Stimulated activated naive CD8-positive, alpha-beta T cell treated with anti-CD3 and anti-CD28 coated beads, Interleukin-15, Interleukin-2, amounts not matched to agents 100 ng/mL and 50 ng/mL, for 24 hours (primary cell): Measurements from ENCODE around the gene WNK1.
A peak's percentile ranks its signal among the peaks of the same experiment; 100 is the strongest.
"Not testable (repeated sequence)": the region's sequence is repeated elsewhere in the genome, so short reads cannot be mapped to it uniquely, and the experiment has no call there.

ENCODE experiments used
- H3K27ac Mint-ChIP-seq: one replicate; pipeline ENCODE4 v1.8.0; 2021; ENCODE audit warnings: mild to moderate bottlenecking, mixed read lengths
- H3K27me3 Mint-ChIP-seq: one replicate; pipeline ENCODE4 v1.8.0; 2021; ENCODE audit warnings: mixed read lengths
- H3K36me3 Mint-ChIP-seq: one replicate; pipeline ENCODE4 v1.8.0; 2021; ENCODE audit warnings: low read depth, mixed read lengths
- H3K4me1 Mint-ChIP-seq: one replicate; pipeline ENCODE4 v1.8.0; 2021; ENCODE audit warnings: low read depth, mixed read lengths
- H3K4me3 Mint-ChIP-seq: one replicate; pipeline ENCODE4 v1.8.0; 2021; ENCODE audit warnings: mild to moderate bottlenecking, mixed read lengths
- H3K9me3 Mint-ChIP-seq: one replicate; pipeline ENCODE4 v1.8.0; 2021; ENCODE audit warnings: mixed read lengths

WNK1 gene

GRCh38 chr12:751999-752694 lies at the start of gene WNK1:
Gene WNK1 (plus strand): TSS chr12:752579. CDS start chr12:753566, 987 bp downstream.
- H3K27ac Mint-ChIP-seq, result peak within 1 kb of the TSS; percentile 91
- H3K4me3 Mint-ChIP-seq, result no peak within 1 kb of the TSS
- H3K27me3 Mint-ChIP-seq, result no peaks in the 10 kb centered on the region
- peaks cover 32% of the 10 kb centered on the region for H3K36me3 Mint-ChIP-seq
- H3K9me3 Mint-ChIP-seq, result no peaks in the 10 kb centered on the region
- peaks cover 22% of the 10 kb centered on the region for H3K4me1 Mint-ChIP-seq

- no peaks in the 10 kb centered on the region for H3K27me3 Mint-ChIP-seq
These were observed 47.7 kb upstream of the WNK1 start for GRCh38 chr12:704516-705242.

GRCh38 chr12:708084-708483 lies 44.3 kb upstream of the WNK1 start:
- H3K9me3 Mint-ChIP-seq, H3K27ac Mint-ChIP-seq, H3K36me3 Mint-ChIP-seq, H3K27me3 Mint-ChIP-seq, H3K4me3 Mint-ChIP-seq: not testable (repeated sequence)
- H3K4me1 Mint-ChIP-seq, result peaks cover 21% of the 10 kb centered on the region

More at GRCh38 chr12:704516-705242, 47.7 kb upstream of the WNK1 start:
- no peak overlapping the region for H3K27ac Mint-ChIP-seq
- no peak overlapping the region for H3K4me3 Mint-ChIP-seq
- peaks cover 10% of the 10 kb centered on the region for H3K4me1 Mint-ChIP-seq
- H3K36me3 Mint-ChIP-seq, result no peaks in the 10 kb centered on the region
- peaks cover 4% of the 10 kb centered on the region for H3K9me3 Mint-ChIP-seq

- Mint-ChIP-seq H3K36me3 (no peaks in the 10 kb centered on the region), H3K9me3 (no peaks in the 10 kb centered on the region), H3K4me3 (no peak overlapping the region), H3K27me3 (no peaks in the 10 kb centered on the region), H3K27ac (no peak overlapping the region), H3K4me1 (peaks cover 27% of the 10 kb centered on the region)
These were observed 42.8 kb upstream of the WNK1 start for GRCh38 chr12:709455-710020.

GRCh38 chr12:712172-712863 lies 40.1 kb upstream of the WNK1 start:
- Mint-ChIP-seq H3K36me3 (no peaks in the 10 kb centered on the region), H3K4me1 (peaks cover 49% of the 10 kb centered on the region), H3K9me3 (no peaks in the 10 kb centered on the region), H3K27me3 (no peaks in the 10 kb centered on the region), H3K4me3 (peak overlapping the region; percentile 28), H3K27ac (peak overlapping the region; percentile 96)

- peaks cover 59% of the 10 kb centered on the region for H3K4me1 Mint-ChIP-seq
- peak overlapping the region; percentile 96 for H3K27ac Mint-ChIP-seq
- peak overlapping the region; percentile 55 for H3K4me3 Mint-ChIP-seq
- no peaks in the 10 kb centered on the region for H3K27me3 Mint-ChIP-seq
- no peaks in the 10 kb centered on the region for H3K36me3 Mint-ChIP-seq
- H3K9me3 Mint-ChIP-seq, result no peaks in the 10 kb centered on the region
These were observed 39.0 kb upstream of the WNK1 start for GRCh38 chr12:713281-713875.

GRCh38 chr12:716506-716905 lies 35.9 kb upstream of the WNK1 start:
- Mint-ChIP-seq H3K9me3 (peaks cover 5% of the 10 kb centered on the region), H3K27me3 (no peaks in the 10 kb centered on the region), H3K36me3 (peaks cover 8% of the 10 kb centered on the region), H3K4me1 (peaks cover 88% of the 10 kb centered on the region), H3K27ac (peak overlapping the region; percentile 93), H3K4me3 (peak overlapping the region; percentile 55)

GRCh38 chr12:718756-719102 lies 33.6 kb upstream of the WNK1 start:
- peak overlapping the region; percentile 89 for H3K27ac Mint-ChIP-seq
- H3K27me3 Mint-ChIP-seq, result no peaks in the 10 kb centered on the region
- H3K36me3 Mint-ChIP-seq, result peaks cover 8% of the 10 kb centered on the region
- H3K4me1 Mint-ChIP-seq, result peaks cover 88% of the 10 kb centered on the region
- peaks cover 5% of the 10 kb centered on the region for H3K9me3 Mint-ChIP-seq
- H3K4me3 Mint-ChIP-seq, result peak overlapping the region; percentile 40

- Mint-ChIP-seq H3K27me3 (no peaks in the 10 kb centered on the region), H3K4me1 (peaks cover 89% of the 10 kb centered on the region), H3K27ac (peak overlapping the region; percentile 53), H3K9me3 (peaks cover 5% of the 10 kb centered on the region), H3K36me3 (peaks cover 8% of the 10 kb centered on the region), H3K4me3 (peak overlapping the region; percentile 23)
These were observed 32.0 kb upstream of the WNK1 start for GRCh38 chr12:720231-720941.

- Mint-ChIP-seq H3K36me3 (peaks cover 4% of the 10 kb centered on the region), H3K4me1 (peaks cover 86% of the 10 kb centered on the region), H3K4me3 (peak overlapping the region; percentile 30), H3K27me3 (no peaks in the 10 kb centered on the region), H3K27ac (peak overlapping the region; percentile 88), H3K9me3 (peaks cover 7% of the 10 kb centered on the region)
These were observed 28.1 kb upstream of the WNK1 start for GRCh38 chr12:724194-724855.

- H3K27me3 Mint-ChIP-seq, result no peaks in the 10 kb centered on the region
- H3K4me3 Mint-ChIP-seq, result no peak overlapping the region
- peaks cover 4% of the 10 kb centered on the region for H3K36me3 Mint-ChIP-seq
- peaks cover 11% of the 10 kb centered on the region for H3K9me3 Mint-ChIP-seq
- H3K27ac Mint-ChIP-seq, result no peak overlapping the region
- H3K4me1 Mint-ChIP-seq, result peaks cover 83% of the 10 kb centered on the region
These were observed 27.3 kb upstream of the WNK1 start for GRCh38 chr12:725076-725475.

- Mint-ChIP-seq H3K36me3 (peaks cover 6% of the 10 kb centered on the region), H3K27ac (peak overlapping the region; percentile 37), H3K27me3 (no peaks in the 10 kb centered on the region), H3K4me1 (peaks cover 75% of the 10 kb centered on the region), H3K9me3 (peaks cover 16% of the 10 kb centered on the region), H3K4me3 (no peak overlapping the region)
These were observed 25.9 kb upstream of the WNK1 start for GRCh38 chr12:726281-727140.

- H3K4me3 Mint-ChIP-seq, result no peak overlapping the region
- H3K9me3 Mint-ChIP-seq, result peaks cover 16% of the 10 kb centered on the region
- H3K27ac Mint-ChIP-seq, result no peak overlapping the region
- H3K4me1 Mint-ChIP-seq, result peaks cover 69% of the 10 kb centered on the region
- H3K27me3 Mint-ChIP-seq, result no peaks in the 10 kb centered on the region
- H3K36me3 Mint-ChIP-seq, result peaks cover 6% of the 10 kb centered on the region
These were observed 25.1 kb upstream of the WNK1 start for GRCh38 chr12:727321-727720.
